ENCODE measurements around the gene CMTM7. TPM values are rescaled to one million over a fixed set of nuclear protein-coding genes. Genes with fewer than 3 reads are reported as not detected.

Gene CMTM7
- total RNA-seq, 1 donor from 2014 or later = 2.9 TPM

GRCh38 chr3:32443478-32443877 is 51.8 kb downstream of the CMTM7 start:
- Histone ChIP-seq H3K27me3 (ENCODE audit: low read depth) (no peaks in the 10 kb centered on the region), H3K4me3 (no peak overlapping the region), H3K36me3 (no peaks in the 10 kb centered on the region), H3K27ac (replicated peaks) (no peak overlapping the region), H3K4me1 (peaks cover 6% of the 10 kb centered on the region), H3K9me3 (replicated peaks) (no peaks in the 10 kb centered on the region)
- no peak for DNase-seq
- TF ChIP-seq CTCF (IDR thresholded peaks at IDR 0.05; ENCODE audit: borderline replicate concordance) = no peak
- intact Hi-C loops (cut with micrococcal nuclease) = no loop called here

- intact Hi-C loops (cut with micrococcal nuclease) = no loop called here
These were observed 56.3 kb downstream of the CMTM7 start for GRCh38 chr3:32447865-32448400.

GRCh38 chr3:32448686-32449474 is 57.2 kb downstream of the CMTM7 start:
- H3K27ac ChIP-seq (replicated peaks) = no peak overlapping the region
- no peak for DNase-seq
- H3K9me3 ChIP-seq (replicated peaks) = no peaks in the 10 kb centered on the region
- intact Hi-C loops (cut with micrococcal nuclease) = no loop called here
- H3K4me3 ChIP-seq = no peak overlapping the region
- no peaks in the 10 kb centered on the region for H3K27me3 ChIP-seq (ENCODE audit: low read depth)
- no peaks in the 10 kb centered on the region for H3K4me1 ChIP-seq
- H3K36me3 ChIP-seq = peaks cover under 1% of the 10 kb centered on the region
- TF ChIP-seq CTCF (IDR thresholded peaks at IDR 0.05; ENCODE audit: borderline replicate concordance) = no peak

More at GRCh38 chr3:32447865-32448400, 56.3 kb downstream of the CMTM7 start:
- H3K36me3 ChIP-seq = no peaks in the 10 kb centered on the region
- no peaks in the 10 kb centered on the region for H3K27me3 ChIP-seq (ENCODE audit: low read depth)
- no peak overlapping the region for H3K4me3 ChIP-seq
- no peak for TF ChIP-seq CTCF (IDR thresholded peaks at IDR 0.05; ENCODE audit: borderline replicate concordance)
- H3K4me1 ChIP-seq = no peaks in the 10 kb centered on the region
- no peaks in the 10 kb centered on the region for H3K9me3 ChIP-seq (replicated peaks)
- no peak for DNase-seq
- no peak overlapping the region for H3K27ac ChIP-seq (replicated peaks)

- Histone ChIP-seq H3K27ac (replicated peaks) (no peak overlapping the region), H3K36me3 (peaks cover 6% of the 10 kb centered on the region), H3K27me3 (ENCODE audit: low read depth) (no peaks in the 10 kb centered on the region), H3K4me1 (no peaks in the 10 kb centered on the region), H3K4me3 (no peak overlapping the region), H3K9me3 (replicated peaks) (no peaks in the 10 kb centered on the region)
- DNase-seq = no peak
- intact Hi-C loops (cut with micrococcal nuclease) = no loop called here
- TF ChIP-seq CTCF (IDR thresholded peaks at IDR 0.05; ENCODE audit: borderline replicate concordance) = no peak
These were observed 58.0 kb downstream of the CMTM7 start for GRCh38 chr3:32449691-32450090.

GRCh38 chr3:32450426-32450825 is 58.8 kb downstream of the CMTM7 start:
- Histone ChIP-seq H3K9me3 (replicated peaks) (no peaks in the 10 kb centered on the region), H3K36me3 (peaks cover 6% of the 10 kb centered on the region), H3K4me3 (no peak overlapping the region), H3K27ac (replicated peaks) (no peak overlapping the region), H3K27me3 (ENCODE audit: low read depth) (no peaks in the 10 kb centered on the region), H3K4me1 (no peaks in the 10 kb centered on the region)
- intact Hi-C loops (cut with micrococcal nuclease) = no loop called here
- no peak for DNase-seq
- no peak for TF ChIP-seq CTCF (IDR thresholded peaks at IDR 0.05; ENCODE audit: borderline replicate concordance)

All from left ventricle myocardium inferior (tissue), 1 donor.